Retinal pigment epithelial cell (primary cell): ENCODE measurements around the gene ITSN2.
"Not testable (repeated sequence)": the region's sequence is repeated elsewhere in the genome, so short reads cannot be mapped to it uniquely, and the experiment has no call there.

Experiments used
- DNase-seq: peaks from one replicate; pipeline ENCODE4 v3.0.0-alpha.2; 2010; ENCODE audit warnings: low read depth
- H3K4me3 ChIP-seq: 2 replicates; pipeline ENCODE4 v1.5.1; 2011; ENCODE audit warnings: mild to moderate bottlenecking, low read length, control low read depth, moderate library complexity
- CTCF ChIP-seq: conservative IDR thresholded peaks from 2 replicates; pipeline ENCODE4 v1.5.1; 2011; ENCODE audit warnings: low read depth, low read length, control low read depth, inconsistent platforms

Gene ITSN2

GRCh38 chr2:24360050-24360962 is at the start of gene ITSN2:
Gene ITSN2, minus strand, starts transcription at chr2:24360536. Its CDS starts 32,454 bp downstream, at chr2:24328082.
- no peak for TF ChIP-seq CTCF
- H3K4me3 ChIP-seq, result peak within 1 kb of the TSS; percentile 70
- no peak for DNase-seq

- no peak for DNase-seq
- TF ChIP-seq CTCF, result no peak
- H3K4me3 ChIP-seq, result no peak overlapping the region
Observed at GRCh38 chr2:24409171-24409570, 48.8 kb upstream of the ITSN2 start.

- not testable (repeated sequence) for H3K4me3 ChIP-seq, DNase-seq
Observed at GRCh38 chr2:24408704-24409103, 48.4 kb upstream of the ITSN2 start.

- H3K4me3 ChIP-seq, result no peak overlapping the region
- DNase-seq, result no peak
- no peak for TF ChIP-seq CTCF
Observed at GRCh38 chr2:24404491-24404921, 44.2 kb upstream of the ITSN2 start.

GRCh38 chr2:24403832-24404212 is 43.5 kb upstream of the ITSN2 start:
- H3K4me3 ChIP-seq, result no peak overlapping the region
- no peak for TF ChIP-seq CTCF
- no peak for DNase-seq

- no peak for DNase-seq
- no peak overlapping the region for H3K4me3 ChIP-seq
- TF ChIP-seq CTCF, result no peak
Observed at GRCh38 chr2:24403168-24403831, 43.0 kb upstream of the ITSN2 start.

- DNase-seq, result no peak
- H3K4me3 ChIP-seq, result peak overlapping the region; percentile 35
- TF ChIP-seq CTCF, result no peak
Observed at GRCh38 chr2:24402242-24403097, 42.1 kb upstream of the ITSN2 start.
